LNCAP (cell line): Measurements from ENCODE around the gene AHSP.

Experiments
- TF ChIP-seq, protein P1 (sequence below): fragments of 450-650 bp; IDR thresholded peaks from 2 replicates; pipeline ENCODE4 v1.5.1; 2017; ENCODE audit warnings: mild to moderate bottlenecking

Gene AHSP

DNA sequence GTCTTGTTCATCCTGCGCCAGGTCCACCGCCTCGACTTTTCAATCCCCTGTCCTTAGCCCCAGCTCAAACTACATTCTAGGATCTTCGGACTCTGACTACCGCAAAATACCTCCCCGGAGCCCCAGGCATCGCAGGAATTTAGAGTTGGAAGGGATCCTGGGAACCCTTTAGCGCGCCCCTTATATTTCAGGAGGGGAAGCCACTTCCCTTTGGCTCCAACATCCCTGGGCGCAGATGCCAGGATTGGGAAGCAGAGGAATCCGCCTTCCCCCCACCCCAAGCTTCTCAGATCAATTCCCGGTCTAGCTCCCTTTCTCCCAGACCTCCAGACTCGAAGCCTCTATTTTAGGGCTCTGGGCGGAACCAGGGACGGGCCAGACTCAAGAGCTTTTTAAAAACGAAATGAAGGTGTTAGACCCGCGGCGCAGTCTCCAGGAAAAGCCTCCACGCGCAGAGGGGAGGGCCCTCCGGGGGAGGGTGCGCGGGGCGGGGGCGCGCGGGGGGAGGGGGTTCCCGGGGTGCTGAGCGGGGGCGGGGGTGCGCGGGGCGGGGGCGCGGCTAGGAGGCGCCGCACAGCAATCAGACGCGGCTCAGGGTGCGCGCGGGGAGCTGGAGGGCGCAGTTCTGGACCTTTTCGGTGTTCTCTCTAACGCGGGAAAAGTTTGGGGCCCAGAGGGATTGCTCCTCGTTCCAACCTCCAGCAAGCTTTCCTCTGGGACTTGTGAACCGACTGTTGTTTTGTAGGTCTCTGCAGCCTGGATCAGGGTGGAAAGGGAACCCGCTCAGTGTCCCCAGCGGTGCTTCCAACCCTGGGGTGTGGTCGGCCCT is 1.6 kb downstream of the AHSP start:
- TF ChIP-seq, protein P1, sequence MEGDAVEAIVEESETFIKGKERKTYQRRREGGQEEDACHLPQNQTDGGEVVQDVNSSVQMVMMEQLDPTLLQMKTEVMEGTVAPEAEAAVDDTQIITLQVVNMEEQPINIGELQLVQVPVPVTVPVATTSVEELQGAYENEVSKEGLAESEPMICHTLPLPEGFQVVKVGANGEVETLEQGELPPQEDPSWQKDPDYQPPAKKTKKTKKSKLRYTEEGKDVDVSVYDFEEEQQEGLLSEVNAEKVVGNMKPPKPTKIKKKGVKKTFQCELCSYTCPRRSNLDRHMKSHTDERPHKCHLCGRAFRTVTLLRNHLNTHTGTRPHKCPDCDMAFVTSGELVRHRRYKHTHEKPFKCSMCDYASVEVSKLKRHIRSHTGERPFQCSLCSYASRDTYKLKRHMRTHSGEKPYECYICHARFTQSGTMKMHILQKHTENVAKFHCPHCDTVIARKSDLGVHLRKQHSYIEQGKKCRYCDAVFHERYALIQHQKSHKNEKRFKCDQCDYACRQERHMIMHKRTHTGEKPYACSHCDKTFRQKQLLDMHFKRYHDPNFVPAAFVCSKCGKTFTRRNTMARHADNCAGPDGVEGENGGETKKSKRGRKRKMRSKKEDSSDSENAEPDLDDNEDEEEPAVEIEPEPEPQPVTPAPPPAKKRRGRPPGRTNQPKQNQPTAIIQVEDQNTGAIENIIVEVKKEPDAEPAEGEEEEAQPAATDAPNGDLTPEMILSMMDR: no peak

GRCh38 chr16:31529937-31530312 is 2.2 kb downstream of the AHSP start:
- TF ChIP-seq, protein P1: no peak

DNA sequence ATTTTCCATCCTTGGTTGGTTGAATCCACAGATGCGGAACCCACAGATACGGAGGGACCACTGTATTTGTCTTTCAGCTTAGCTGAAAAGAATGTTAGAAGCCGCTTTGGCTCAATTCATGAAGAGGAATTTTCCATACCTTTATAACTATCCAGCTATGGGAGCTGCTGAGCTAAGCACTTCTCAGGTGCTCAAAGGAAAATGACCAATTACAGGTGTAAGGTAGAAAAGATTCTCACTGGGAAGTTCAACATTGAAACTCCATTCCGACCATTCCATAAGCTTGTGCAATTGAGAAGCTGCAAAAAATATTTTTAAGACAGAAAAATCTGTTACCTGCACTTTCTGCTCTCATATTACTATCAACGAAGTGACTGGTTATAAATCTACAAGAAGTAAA is 2.7 kb downstream of the AHSP start:
- TF ChIP-seq, protein P1: no peak

DNA sequence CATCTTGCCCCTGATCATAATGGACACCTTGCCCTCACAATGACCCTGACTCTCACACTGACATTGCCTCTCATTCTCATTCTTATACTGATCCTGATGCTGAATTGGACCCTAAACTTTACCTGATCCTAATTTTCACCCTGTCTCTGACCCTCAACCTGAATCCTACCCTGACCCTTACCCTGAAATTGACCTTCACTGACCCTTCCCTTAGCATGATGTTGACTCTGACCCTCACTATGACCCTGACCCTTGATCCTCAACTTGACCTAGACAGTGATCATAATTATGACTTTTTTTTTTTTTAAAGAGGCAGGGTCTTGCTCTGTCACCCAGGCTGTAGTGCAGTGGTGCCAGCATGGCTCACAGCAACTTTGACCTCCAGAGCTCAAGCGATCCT is 3.4 kb downstream of the AHSP start:
- TF ChIP-seq, protein P1: no peak

DNA sequence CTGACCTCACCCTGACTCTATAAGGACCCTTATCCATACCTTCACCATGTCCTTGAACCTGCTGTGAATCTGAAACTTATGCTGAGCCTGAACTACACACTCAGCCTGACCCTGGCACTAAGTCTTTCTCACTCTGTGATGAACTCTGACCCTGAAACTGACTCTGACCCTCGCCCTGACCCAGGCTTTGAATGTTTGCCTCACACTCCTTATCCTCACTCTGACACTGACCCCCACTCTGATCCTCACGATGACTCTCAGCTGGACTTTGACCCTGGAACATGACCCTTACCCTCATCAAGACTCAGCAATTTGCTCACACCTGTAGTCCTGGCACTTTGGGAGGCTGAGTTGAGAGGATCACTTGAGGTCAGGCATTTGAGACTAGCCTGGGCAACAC is 4.4 kb downstream of the AHSP start:
- TF ChIP-seq, protein P1: no peak

DNA sequence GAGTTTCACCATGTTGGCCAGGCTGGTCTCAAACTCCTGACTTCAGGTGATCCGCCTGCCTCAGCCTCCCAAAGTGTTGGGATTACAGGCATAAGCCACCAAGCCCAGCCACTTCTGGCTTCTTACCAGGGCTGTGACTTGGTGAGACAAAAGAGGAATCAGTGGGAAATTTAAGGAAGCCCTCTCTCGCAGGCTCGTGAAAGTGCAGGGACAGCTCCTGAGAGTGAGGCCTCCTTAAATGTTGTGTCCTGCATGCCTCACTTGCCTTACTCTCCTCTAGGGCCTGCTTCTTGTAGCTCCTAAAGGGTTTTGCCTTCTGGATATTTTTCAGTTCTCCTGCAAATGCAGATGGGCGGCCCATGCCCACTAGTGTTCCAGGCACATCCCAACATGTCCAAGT is 5.2 kb downstream of the AHSP start:
- TF ChIP-seq, protein P1: no peak

- TF ChIP-seq, protein P1: no peak
Measured at GRCh38 chr16:31535737-31536136, 8.0 kb downstream of the AHSP start.
